Activated T-cell treated with anti-CD3 and anti-CD28 coated beads, Interleukin-2, amount 50 U/mL, for 72 hours (primary cell): Measurements from ENCODE around the gene TMPRSS2. TPM values are rescaled to one million over a fixed set of nuclear protein-coding genes. Genes with fewer than 3 reads are reported as not detected.

Experiments used
- ATAC-seq, 2 donors: fragments of 150-1000 bp; cut with Tn5 transposase; replicated peaks in 1 of 2; 2 replicates each; pipeline ENCODE4 v1.10.0; 2021; ENCODE audit warnings: moderate library complexity in 2 of 2, mild to moderate bottlenecking in 1 of 2
- DNase-seq, 2 donors: peaks; one replicate each; pipeline ENCODE4 v3.0.0; 2021 to 2022; ENCODE audit warnings: mixed read lengths in 1 of 2
- H3K27ac Mint-ChIP-seq: one replicate; pipeline ENCODE4 v1.8.0; 2022; ENCODE audit warnings: mild to moderate bottlenecking, moderate library complexity, mixed read lengths
- H3K27me3 Mint-ChIP-seq: one replicate; pipeline ENCODE4 v1.8.0; 2022; ENCODE audit warnings: low read depth, mixed read lengths
- H3K36me3 Mint-ChIP-seq, 2 donors: one replicate each; pipeline ENCODE4 v1.8.0; 2022; ENCODE audit warnings: mixed read lengths in 2 of 2, mild to moderate bottlenecking in 1 of 2; ENCODE audit not compliant: insufficient read depth in 2 of 2
- H3K4me1 Mint-ChIP-seq: one replicate; pipeline ENCODE4 v1.8.0; 2022; ENCODE audit warnings: low read depth, mixed read lengths
- H3K4me3 Mint-ChIP-seq, 2 donors: one replicate each; pipeline ENCODE4 v1.8.0; 2022; ENCODE audit warnings: mild to moderate bottlenecking in 2 of 2, mixed read lengths in 2 of 2, moderate library complexity in 2 of 2
- H3K9me3 Mint-ChIP-seq, 2 donors: one replicate each; pipeline ENCODE4 v1.8.0; 2022; ENCODE audit warnings: mixed read lengths in 2 of 2
- total RNA-seq, 2 donors: library from RNA; stranded (reverse); gene quantifications; one replicate each; pipeline ENCODE4 v1.2.3, GENCODE V29; 2022

The TMPRSS2 gene
- total RNA-seq, 2 donors from 2014 or later, result not detected

DNA sequence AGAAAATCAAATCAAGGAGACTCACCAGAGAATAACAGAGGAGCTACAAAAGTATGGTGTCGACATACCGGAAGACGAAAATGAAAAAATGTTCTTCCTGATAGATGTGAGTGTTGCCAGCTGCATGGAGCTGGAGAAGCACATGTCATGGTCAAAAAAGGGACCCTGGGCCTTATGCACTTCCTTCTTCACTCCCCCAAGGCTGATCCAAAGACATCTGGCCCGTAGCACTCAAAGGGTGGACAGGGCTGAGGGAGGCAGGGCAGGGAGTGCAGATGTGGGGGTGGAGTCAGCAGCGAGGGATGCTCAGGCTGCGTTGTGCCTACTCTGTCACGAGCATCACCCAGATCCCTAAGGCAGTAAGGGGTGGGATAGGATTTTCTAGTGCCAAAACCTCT, 62.5 kb downstream of the TMPRSS2 start:
- ATAC-seq (no peak), DNase-seq (no peak)
- H3K27ac Mint-ChIP-seq, result no peak overlapping the region
- H3K4me3 Mint-ChIP-seq, result no peak overlapping the region
- H3K27me3 Mint-ChIP-seq, result no peaks in the 10 kb centered on the region
- H3K36me3 Mint-ChIP-seq, result peaks cover 2 to 10% of the 10 kb centered on the region in 2 donors
- no peaks in the 10 kb centered on the region for H3K9me3 Mint-ChIP-seq
- H3K4me1 Mint-ChIP-seq, result no peaks in the 10 kb centered on the region

DNA sequence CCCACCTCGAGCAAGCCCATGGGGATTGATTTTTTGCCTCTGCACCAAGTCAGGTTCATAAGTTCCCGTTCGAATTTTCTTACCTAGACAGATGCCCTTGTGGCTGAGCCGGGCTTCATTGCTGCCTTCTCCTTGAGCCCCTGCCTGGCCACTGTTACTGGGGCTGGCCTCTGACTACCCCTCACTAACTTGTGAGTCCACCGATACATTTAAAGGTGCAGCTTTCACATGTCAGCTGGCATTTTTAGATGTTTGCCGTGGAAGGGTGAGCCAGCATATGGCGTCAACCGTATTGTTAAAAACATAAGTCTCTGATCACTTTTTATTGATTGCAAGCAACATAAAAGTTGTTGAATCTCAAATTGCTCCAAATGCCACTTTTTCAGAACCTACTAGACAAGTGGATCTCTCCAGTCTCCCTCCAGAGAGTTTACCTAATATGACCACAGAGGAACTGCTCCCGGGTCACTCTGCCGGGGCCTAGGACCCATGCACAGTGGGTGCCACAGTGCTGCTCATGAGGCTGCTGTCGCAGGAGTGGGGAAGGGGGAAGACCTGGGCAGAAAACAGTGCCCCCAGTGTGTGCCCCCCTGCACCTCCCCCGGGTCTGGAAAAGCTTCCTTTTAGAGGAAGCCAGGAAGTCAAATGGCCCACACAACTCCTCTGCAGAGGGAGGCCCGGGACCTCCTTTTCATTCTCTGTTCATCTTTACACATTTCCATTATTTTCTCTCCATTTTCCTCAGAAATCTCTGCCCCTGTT, 63.1 kb downstream of the TMPRSS2 start:
- ATAC-seq, result no peak
- H3K9me3 Mint-ChIP-seq, result no peaks in the 10 kb centered on the region
- H3K27ac Mint-ChIP-seq, result no peak overlapping the region

DNA sequence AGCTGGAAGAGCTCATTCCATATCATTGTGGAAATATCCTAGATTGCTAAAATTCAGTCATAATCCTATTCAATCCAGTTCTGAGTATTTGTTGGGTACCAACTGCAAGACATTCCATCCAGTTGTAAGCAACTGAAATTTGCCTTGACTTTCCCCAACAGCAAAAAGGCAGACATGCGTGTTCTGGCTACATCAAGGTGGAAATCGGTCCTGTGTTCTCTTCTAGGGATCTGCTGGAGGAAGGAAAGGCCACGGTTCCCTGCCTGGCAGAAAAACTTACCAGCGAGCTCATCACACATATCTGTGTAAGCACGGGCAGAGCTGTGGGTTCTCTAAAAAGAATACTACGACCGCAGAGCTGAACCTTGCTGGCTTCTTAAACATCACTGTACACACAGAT, 64.4 kb downstream of the TMPRSS2 start:
- no peak overlapping the region for H3K4me3 Mint-ChIP-seq
- H3K36me3 Mint-ChIP-seq, result peaks cover 2 to 10% of the 10 kb centered on the region in 2 donors
- H3K27me3 Mint-ChIP-seq, result no peaks in the 10 kb centered on the region
- no peaks in the 10 kb centered on the region for H3K9me3 Mint-ChIP-seq
- H3K4me1 Mint-ChIP-seq, result no peaks in the 10 kb centered on the region
- H3K27ac Mint-ChIP-seq, result no peak overlapping the region
- no peak for DNase-seq
- no peak for ATAC-seq

More for the DNA sequence above, 63.1 kb downstream of the TMPRSS2 start:
- H3K27me3 Mint-ChIP-seq, result no peaks in the 10 kb centered on the region
- H3K36me3 Mint-ChIP-seq, result peaks cover 2 to 10% of the 10 kb centered on the region in 2 donors
- H3K4me1 Mint-ChIP-seq, result no peaks in the 10 kb centered on the region
- no peak overlapping the region for H3K4me3 Mint-ChIP-seq
- DNase-seq, result no peak

DNA sequence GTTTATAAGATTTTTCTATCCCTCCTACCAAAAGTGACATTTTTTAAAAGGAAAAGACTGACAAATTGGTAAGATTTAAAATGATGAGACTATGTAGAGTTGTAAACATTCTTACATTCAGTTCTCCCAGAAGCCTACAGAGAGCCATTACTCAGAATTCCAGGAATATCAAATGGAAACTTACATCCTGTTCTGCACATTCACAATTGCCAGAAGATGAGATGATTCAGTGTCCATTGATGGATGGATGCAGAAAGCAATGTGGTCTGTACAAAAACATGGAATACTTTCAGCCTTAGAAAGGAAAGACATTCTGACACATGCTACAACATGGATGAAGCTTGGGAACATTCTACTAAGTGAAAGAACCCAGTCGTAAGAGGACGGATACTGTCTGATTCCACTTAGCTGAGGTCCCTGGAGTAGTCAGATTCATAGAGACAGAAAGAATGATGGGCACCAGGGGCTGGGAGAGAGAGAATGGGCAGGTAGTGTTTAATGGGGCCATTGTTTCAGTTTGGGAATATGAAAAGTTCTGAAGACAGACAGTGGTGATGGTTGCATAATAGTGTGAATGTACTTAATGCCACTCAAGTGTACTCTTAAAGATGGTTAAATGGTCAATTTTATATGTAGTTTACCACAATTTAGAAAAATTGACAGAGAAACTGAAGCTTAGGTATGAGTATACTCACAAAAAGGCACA, 65.3 kb downstream of the TMPRSS2 start:
- Mint-ChIP-seq H3K4me1 (no peaks in the 10 kb centered on the region), H3K36me3 (peaks cover 2 to 10% of the 10 kb centered on the region in 2 donors), H3K27me3 (no peaks in the 10 kb centered on the region), H3K4me3 (no peak overlapping the region), H3K27ac (no peak overlapping the region), H3K9me3 (no peaks in the 10 kb centered on the region)
- DNase-seq, result no peak
- no peak for ATAC-seq

DNA sequence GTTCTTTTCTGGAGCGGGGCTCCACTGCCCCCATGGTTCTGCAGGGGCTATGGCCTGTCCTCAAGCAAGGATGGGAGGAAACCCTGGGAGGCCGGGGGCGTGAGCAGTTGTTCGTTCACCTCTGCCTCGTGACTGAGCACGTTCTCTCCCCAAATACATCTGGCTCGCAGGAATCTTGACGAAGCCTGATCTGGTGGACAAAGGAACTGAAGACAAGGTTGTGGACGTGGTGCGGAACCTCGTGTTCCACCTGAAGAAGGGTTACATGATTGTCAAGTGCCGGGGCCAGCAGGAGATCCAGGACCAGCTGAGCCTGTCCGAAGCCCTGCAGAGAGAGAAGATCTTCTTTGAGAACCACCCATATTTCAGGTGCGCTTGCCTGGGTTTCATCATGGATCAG, 66.4 kb downstream of the TMPRSS2 start:
- H3K4me3 Mint-ChIP-seq, result no peak overlapping the region
- DNase-seq, result no peak
- no peaks in the 10 kb centered on the region for H3K9me3 Mint-ChIP-seq
- no peaks in the 10 kb centered on the region for H3K4me1 Mint-ChIP-seq
- ATAC-seq, result no peak
- H3K27ac Mint-ChIP-seq, result no peak overlapping the region
- no peaks in the 10 kb centered on the region for H3K27me3 Mint-ChIP-seq
- H3K36me3 Mint-ChIP-seq, result peaks cover 3 to 11% of the 10 kb centered on the region in 2 donors

DNA sequence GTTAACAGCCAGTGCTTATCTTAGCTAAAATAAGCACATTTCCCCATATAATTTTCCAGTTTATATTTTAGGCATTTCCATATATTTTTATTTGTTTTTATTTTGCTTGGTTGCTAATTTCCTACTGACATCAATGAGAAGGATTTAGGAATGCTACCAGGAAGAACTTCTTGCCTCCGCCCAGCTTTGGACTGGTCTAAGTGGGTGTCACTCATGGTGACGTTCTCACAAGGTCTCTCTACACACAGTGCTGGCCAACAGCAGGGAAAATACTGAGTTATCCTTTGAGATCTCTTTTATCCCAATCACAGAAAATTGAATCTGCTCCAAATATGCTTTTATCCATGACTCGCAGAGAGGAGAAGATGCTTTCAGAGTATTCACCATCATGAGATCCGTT, 68.7 kb downstream of the TMPRSS2 start:
- H3K4me1 Mint-ChIP-seq, result no peaks in the 10 kb centered on the region
- peaks cover 18% of the 10 kb centered on the region in 2 donors for H3K36me3 Mint-ChIP-seq
- DNase-seq (no peak), ATAC-seq (no peak)
- H3K4me3 Mint-ChIP-seq, result no peak overlapping the region
- H3K27ac Mint-ChIP-seq, result no peak overlapping the region
- H3K9me3 Mint-ChIP-seq, result peaks cover 5 to 10% of the 10 kb centered on the region in 2 donors
- H3K27me3 Mint-ChIP-seq, result no peaks in the 10 kb centered on the region

DNA sequence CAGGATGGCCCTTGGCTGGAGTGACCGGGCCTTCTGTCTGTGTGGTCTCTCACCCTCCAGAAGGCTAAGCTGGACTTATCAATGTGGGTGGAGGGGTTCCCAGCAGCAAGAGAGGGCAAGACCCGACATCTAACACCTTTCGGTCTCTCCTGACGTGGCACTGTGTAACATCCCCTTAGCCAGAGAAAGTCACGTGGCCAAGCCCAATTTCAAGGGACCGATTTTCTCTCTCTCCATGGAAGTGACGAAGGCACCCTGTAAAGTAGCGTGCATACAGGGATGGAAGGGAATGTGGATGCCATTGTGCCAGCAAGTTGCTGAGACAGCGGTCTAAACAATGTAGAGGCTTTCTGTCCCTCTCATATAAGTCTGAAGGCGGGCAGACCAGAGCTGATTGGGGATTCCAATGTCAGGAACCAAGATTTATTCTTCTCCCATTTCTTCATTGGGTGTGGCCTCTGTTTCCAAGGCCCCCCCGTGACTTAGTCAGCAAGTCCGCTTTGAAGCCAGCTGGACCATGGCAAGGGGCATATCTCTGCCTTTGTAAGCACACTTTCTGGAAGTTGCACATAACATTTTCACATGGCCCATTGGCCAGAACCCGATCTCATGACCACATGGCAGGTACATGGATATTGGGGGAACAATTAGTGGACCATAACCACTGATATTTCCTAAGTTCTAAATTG, 69.4 kb downstream of the TMPRSS2 start:
- no peak for DNase-seq
- Mint-ChIP-seq H3K27ac (no peak overlapping the region), H3K4me1 (no peaks in the 10 kb centered on the region), H3K4me3 (no peak overlapping the region), H3K9me3 (peaks cover 5 to 10% of the 10 kb centered on the region in 2 donors), H3K36me3 (peaks cover 18 to 19% of the 10 kb centered on the region in 2 donors), H3K27me3 (no peaks in the 10 kb centered on the region)
- ATAC-seq, result no peak

DNA sequence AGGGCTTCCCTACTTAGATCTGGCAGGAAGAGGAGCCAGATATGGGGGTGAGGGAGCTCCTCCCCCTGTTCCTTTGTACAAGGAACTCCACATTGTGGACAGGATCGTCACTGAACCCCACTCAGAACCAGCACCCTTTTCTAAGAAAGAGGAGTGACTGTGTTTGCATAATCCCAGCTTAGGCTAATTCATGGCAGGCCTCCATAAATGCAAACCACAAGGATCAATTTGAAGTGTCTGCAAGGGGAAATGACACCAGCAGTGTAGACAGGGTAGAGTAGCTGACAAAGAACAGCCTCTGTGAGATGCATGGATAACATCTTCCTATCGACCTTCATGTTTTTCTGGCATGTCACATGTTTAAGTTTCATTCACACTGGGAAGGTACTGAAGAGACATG, 70.2 kb downstream of the TMPRSS2 start:
- Mint-ChIP-seq H3K4me3 (no peak overlapping the region), H3K36me3 (peaks cover 23 to 26% of the 10 kb centered on the region in 2 donors), H3K27ac (no peak overlapping the region), H3K9me3 (peaks cover 5 to 10% of the 10 kb centered on the region in 2 donors), H3K27me3 (no peaks in the 10 kb centered on the region), H3K4me1 (no peaks in the 10 kb centered on the region)
- ATAC-seq (peak; percentile 29 to 68), DNase-seq (no peak)

DNA sequence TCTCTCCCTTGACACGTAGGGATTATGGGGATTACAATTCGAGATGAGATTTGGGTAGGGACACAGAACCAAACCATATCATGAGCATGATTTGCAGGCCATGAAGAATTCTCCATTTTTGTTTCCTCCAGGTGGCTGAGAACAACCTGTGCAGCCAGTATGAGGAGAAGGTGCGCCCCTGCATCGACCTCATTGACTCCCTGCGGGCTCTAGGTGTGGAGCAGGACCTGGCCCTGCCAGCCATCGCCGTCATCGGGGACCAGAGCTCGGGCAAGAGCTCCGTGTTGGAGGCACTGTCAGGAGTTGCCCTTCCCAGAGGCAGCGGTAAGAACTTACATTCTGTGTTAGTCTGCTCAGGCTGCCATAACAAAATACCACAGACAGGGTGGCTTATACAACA, 72.3 kb downstream of the TMPRSS2 start:
- H3K27me3 Mint-ChIP-seq, result no peaks in the 10 kb centered on the region
- ATAC-seq, result no peak
- H3K4me1 Mint-ChIP-seq, result no peaks in the 10 kb centered on the region
- H3K4me3 Mint-ChIP-seq, result no peak overlapping the region
- H3K36me3 Mint-ChIP-seq, result peaks cover 25 to 26% of the 10 kb centered on the region in 2 donors
- peaks cover 5 to 10% of the 10 kb centered on the region in 2 donors for H3K9me3 Mint-ChIP-seq
- no peak for DNase-seq
- no peak overlapping the region for H3K27ac Mint-ChIP-seq

DNA sequence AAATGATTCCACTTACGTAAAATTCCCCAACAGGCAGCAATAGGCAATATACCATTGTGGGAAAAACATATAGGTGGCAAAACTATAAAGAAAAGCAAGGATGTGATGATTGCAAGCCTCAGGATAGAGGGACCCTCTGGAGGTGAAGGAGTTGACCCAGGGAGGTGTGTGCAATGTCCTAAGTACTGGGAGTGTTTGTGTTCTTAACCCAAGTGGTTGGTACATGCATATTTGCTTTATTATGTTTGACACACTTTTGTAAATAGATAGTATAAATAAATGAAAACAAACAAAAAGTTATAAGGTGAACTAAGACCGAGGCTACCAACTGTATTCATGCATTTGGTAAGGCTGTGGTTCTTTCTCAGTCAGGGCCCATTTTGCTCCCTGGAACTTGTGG, 74.4 kb downstream of the TMPRSS2 start:
- Mint-ChIP-seq H3K4me1 (peaks cover 5% of the 10 kb centered on the region), H3K27ac (no peak overlapping the region), H3K27me3 (no peaks in the 10 kb centered on the region), H3K36me3 (peaks cover 26% of the 10 kb centered on the region in 2 donors), H3K9me3 (peaks cover 5 to 10% of the 10 kb centered on the region in 2 donors), H3K4me3 (no peak overlapping the region)
- DNase-seq (no peak), ATAC-seq (no peak)

DNA sequence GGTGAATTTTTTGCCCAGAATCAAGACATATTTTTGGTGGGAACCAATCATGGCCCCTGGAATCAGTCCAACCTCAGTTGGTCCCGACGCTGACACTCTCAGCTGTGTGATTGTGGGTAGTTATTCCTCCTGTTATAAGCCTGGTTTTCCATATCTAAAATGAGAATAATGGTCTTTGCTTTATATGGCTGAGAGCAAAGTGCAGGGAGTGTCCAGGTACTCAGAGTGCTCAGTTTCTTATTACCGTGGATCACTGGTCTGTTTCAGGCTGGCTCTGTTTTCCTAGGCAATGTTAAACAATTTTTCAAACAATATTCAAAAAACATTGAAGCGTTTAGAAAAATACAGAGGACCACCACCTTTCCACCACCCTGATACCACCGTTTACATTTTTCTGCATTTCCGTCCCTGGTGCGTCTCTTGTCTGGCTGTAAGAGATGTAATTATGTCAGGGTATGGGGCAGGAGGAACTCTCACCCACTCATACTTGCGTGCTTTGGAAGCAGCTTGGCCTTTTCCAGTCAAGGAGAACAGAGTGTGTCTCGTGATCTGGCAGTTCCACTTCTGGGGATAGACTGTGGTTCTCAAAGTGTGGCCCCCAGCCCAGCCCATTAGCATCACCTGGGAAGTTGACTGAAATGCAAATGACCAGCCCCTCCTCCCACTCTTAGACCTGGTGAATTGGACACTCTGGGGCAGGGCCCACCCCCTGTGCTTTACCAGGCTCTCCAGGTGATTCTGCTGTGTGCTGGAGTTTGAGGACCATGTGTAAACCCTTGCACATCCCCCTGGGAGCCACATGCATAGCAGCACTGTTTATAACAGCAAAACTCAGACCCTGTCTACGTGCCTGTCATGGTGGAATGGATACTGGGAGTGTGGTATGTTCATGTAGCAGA, 75.1 kb downstream of the TMPRSS2 start:
- Mint-ChIP-seq H3K4me1 (peaks cover 12% of the 10 kb centered on the region), H3K9me3 (peaks cover 5 to 10% of the 10 kb centered on the region in 2 donors), H3K27me3 (no peaks in the 10 kb centered on the region), H3K27ac (no peak overlapping the region), H3K36me3 (peaks cover 26 to 28% of the 10 kb centered on the region in 2 donors), H3K4me3 (no peak overlapping the region)
- no peak for DNase-seq
- ATAC-seq, result no peak

DNA sequence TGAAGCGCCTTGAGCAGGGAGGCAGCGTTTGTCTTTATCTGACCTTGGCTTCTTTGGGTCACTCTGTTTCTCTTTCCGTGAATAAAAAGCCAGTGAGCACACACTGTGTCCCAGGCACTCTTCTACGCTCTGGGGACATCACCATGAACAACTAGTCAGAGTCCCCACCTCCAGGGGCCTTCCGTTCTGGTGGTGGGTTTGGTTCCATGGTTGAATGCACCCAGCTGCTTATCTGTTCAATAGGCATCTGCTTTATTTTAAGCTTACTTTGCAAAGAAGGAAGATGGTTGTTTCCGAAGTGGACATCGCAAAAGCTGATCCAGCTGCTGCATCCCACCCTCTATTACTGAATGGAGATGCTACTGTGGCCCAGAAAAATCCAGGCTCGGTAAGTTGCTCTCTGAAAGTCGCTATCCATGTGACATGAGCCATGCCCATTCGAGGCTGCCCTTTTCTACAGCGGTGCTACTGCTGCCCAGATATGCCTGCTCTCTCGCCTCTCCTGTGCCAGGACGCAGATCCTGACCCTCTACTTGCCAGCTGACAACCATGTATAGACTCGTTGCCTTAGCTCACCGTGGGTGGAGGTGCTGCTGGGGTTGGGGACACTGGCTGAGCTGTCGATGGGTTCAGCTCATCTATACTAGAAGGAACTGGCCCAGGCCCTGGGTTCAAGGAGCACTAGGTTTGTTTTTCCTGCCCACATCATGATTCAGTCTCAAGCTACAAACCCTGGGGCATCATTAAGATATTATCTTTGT, 76.0 kb downstream of the TMPRSS2 start:
- H3K4me1 Mint-ChIP-seq, result peaks cover 20% of the 10 kb centered on the region
- H3K4me3 Mint-ChIP-seq, result no peak overlapping the region
- DNase-seq, result no peak
- peaks cover 25 to 28% of the 10 kb centered on the region in 2 donors for H3K36me3 Mint-ChIP-seq
- H3K9me3 Mint-ChIP-seq, result peaks cover 5 to 10% of the 10 kb centered on the region in 2 donors
- no peak for ATAC-seq
- no peak overlapping the region for H3K27ac Mint-ChIP-seq
- no peaks in the 10 kb centered on the region for H3K27me3 Mint-ChIP-seq
